OCI-M2 (cell line): ENCODE data around the gene TMEM35B.
"Not testable (repeated sequence)": the region's sequence is repeated elsewhere in the genome, so short reads cannot be mapped to it uniquely, and the experiment has no call there.

Experiments used
- DNase-seq: peaks from one replicate; lab custom pipeline; 2025; ENCODE audit not compliant: unreplicated experiment; lab: John Stamatoyannopoulos, UW

Gene TMEM35B

DNA sequence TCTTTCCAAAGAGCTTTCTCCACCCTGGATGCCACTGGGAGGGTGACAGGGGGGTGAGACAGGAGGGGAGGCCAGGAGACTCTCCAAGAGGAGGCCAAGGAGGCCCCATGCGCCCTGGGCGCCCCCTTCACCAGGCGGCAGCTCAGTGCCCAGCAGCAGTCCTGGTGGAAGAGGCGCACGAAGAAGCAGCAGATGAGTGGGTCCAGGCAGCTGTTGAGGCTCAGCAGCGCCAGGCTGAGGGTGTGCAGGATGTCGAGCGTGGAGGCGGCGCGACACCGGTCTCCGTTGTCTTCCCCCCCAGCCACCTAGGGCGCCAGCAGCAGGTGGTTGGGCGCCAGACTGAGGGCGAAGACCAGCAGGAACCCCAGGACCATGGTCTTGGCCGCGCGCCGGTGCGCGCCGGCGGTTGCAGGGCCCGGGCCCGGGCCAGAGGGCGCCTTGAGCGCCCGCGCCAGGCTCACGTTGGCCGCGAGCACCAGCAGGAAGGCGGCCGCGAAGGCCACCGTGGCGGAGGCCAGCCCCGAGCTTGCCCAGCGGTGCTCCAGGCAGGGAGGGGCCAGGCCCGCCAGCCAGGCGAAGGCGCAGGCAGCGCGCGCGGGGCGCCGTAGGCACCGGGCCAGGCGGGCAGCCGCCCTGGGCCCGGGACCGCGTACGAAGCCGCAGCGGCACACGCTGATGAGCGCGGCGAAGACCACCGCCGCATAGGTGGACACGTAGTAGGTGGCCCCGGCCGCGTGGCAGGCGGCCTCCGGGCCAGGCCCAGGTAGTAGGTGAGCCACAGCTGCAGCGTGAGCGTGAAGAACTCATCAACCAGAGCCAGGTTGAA, 8.6 kb downstream of the TMEM35B start:
- no peak for DNase-seq

DNA sequence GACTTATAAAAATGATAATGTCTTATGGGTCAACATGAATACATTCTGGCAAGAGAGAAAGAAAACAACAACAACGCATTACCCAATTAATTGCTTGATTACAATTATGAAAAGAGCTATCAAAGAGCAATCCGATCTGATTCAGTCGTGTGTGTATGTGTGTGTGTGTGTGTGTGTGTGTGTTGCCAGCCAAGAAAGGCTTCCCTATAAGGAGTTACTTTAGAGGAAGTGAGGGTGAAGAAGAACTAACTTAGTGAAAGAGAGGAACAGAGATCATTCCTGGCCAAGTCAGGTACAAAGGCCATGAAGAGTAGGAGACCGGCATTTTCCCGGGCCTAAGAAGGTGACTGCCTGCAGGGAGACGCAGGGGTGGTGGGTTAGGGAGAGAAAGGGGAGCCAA, 9.4 kb downstream of the TMEM35B start:
- DNase-seq, result no peak

DNA sequence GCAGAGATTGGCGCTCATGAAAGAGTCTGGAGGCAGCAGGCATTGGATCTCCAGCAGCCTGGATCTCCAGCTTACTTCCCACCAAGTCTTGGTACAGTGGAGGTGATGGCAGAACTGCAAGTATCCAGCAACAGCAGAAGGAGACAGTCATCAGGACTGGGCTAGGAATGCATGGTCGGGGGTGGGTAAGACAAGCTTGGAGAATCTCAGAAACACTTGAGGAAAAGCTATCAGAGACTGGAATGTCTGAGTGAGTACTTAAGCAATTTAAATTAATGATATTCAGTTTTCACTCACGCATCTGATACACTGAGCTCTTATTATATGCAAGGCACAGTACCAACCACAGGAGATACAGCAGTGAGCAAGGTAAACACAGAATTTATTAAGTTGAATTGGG, 9.8 kb downstream of the TMEM35B start:
- DNase-seq, result no peak

DNA sequence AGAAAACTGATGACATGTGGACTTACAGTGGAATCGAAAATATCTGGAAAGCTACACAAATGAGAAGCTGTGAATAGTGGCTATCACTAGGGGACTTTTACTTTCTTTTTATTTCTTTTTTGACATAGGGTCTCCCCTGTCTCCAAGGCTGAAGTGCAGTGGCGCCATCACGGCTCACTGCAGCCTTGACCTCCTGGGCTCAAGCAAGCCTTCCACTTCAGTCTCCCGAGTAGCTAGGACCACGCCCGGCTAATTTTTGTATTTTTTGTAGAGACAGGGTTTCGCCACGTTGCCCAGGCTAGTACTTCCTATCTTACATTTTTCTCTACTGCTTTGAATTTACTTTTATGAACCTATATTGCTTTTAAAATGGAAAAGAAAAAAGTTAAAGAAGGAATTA, 10.5 kb downstream of the TMEM35B start:
- DNase-seq, result no peak

DNA sequence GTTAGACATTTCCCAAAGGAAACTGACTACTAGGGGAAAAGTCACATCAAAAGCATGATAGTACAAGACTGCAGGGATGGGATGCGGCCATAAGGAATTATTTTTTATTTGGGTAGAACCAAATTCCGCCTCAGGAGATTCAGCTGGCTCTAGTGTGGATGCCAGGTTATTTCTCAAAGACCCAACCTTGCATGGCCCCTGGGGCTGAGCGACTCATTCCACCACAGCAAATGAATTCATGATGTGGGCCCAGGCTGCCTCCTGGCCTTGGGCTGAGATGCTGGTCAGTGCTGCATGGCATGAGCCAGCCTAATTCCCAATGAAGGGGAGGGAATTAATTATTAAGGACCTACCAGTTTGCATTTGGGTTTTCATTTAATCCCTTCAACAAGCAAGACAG, 11.8 kb downstream of the TMEM35B start:
- DNase-seq, result no peak

DNA sequence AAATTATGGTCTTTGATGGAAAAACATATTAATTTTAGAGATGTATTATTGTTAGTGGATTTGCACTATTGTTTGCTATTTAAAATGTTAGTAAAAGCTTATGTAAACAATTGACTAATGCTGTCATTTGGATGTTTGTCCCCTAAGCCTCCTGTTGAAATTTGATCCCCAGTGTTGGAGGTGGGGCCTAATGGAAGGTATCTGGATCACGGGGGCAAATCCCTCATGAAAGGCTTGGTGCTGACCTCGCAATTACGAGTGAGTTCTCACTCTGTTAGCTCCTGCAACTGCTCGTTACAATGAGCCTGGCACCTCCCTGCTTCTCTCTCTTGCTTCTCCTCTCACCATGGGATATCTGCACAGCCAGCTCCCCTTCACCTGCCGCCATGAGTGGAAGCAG, 14.3 kb downstream of the TMEM35B start:
- no peak for DNase-seq

DNA sequence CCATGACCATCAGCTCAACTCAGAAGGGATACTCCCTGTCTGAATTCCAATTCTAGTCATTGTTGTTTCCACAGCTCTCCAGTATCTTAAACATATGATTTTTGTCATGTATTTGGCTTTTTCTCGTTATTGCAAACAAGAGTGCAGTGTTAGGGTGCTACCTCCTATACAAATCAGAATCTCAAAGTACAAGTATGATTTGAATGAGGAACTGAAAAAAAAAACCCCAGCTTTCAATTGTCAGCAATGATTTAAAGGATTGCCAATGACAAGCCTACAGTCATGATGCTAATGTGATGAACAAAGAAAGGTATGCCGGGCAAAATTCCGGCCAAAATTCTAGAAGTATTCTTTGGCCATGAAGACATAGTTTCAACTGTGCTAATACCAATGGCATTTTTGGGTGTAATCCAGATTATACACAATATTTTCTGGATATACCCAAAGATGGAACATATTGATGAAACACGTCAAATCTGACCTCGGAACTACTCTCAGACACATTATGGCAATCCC, 14.9 kb downstream of the TMEM35B start:
- DNase-seq, result no peak

DNA sequence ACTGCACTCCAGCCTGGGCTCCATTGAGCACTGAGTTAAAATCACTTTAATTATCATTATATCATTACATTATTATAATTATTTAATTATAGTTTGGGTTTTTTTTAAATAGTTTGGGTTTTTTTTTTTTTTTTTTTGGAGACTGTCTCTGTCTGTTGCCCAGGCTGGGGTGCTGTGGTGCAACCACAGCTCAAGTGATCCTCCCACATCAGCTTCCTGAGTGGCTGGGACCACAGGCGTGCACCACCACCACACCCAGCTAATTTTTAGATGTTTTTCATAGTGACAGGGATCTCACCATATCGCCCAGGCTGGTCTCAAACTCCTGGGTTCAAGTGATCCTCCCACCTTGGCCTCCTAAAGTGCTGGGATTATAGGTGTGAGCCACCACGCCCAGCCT, 16.9 kb downstream of the TMEM35B start:
- DNase-seq, result not testable (repeated sequence)

DNA sequence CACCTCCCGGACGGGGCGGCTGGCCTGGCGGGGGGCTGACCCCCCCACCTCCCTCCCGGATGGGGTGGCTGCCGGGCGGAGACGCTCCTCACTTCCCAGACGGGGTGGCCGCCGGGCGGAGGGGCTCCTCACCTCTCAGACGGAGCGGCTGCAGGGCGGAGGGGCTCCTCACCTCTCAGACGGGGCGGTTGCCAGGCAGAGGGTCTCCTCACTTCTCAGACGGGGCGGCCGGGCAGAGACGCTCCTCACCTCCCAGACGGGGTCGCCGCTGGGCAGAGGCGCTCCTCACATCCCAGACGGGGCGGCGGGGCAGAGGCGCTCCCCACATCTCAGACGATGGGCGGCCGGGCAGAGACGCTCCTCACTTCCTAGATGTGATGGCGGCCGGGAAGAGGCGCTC, 17.5 kb downstream of the TMEM35B start:
- DNase-seq, result not testable (repeated sequence)

DNA sequence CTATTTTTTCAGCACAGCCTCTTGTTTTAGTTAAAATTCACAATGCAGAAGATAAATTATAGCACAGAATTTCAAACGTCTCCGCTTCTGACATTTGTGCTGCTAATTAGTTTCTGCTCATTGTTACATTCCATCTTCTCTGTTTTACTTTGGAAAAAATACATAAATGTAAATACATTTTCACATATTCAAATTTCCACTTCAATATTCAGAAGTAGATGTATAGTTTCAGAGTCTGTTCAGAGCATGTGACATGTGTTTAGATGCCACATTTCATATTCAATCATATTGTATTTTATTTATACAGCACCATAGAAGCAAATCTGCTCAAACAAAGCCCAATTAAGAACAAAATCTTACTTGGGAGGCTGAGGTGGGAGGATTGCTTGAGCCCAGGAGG, 19.6 kb downstream of the TMEM35B start:
- no peak for DNase-seq

DNA sequence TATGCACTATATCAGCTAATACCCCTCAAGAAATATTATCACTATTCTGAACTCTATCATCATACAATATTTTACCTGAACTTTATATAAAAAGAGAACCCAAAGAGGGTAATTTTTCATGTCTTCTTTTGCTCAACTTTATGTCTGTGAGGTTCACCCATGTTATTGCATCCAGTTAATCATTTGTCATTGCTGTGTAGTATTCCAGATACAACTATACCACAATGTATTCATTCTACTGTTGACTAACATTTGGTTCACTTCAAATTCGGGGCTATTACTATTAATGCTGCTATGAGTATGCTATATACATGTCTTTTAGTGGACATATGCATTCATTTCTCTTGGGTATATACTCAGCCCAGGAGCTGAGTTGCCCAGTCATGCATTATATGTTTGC, 34.7 kb downstream of the TMEM35B start:
- no peak for DNase-seq

DNA sequence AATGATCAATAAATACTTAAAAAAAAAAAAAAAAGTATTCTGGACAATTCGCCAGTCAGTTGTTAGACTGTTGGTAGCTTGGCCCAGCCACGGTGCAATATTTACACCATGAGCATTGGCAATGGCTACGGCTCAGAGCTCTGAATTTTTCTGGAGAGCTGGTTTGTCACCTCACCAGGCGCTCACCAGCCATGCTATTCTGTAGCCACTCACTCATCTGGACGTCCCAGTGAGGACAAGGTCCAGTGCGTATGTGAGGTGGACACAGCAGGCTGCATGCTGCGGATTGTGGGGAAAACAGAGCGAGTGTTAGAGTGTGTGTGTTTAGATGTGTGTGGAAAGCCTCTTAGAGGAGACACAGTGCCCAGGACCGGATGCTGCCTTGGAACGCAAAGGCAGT, 36.4 kb downstream of the TMEM35B start:
- not testable (repeated sequence) for DNase-seq

DNA sequence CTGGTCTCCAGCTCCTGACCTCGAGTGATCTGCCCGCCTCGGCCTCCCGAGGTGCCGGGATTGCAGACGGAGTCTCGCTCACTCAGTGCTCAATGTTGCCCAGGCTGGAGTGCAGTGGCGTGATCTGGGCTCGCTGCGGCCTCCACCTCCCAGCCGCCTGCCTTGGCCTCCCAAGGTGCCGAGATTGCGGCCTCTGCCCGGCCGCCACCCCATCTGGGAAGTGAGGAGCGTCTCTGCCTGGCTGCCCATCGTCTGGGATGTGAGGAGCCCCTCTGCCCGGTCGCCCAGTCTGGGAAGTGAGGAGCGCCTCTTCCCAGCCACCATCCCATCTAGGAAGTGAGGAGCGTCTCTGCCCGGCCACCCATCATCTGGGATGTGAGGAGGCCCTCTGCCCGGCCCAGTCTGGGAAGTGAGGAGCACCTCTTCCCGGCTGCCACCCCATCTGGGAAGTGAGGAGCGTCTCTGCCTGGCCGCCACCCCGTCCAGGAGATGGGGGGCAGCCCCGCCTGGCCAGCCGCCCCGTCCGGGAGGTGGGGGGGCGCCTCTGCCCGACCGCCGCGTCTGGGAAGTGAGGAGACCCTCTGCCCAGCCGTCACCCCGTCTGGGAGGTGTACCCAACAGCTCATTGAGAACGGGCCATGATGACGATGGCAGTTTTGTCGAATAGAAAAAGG, 37.4 kb downstream of the TMEM35B start:
- not testable (repeated sequence) for DNase-seq

DNA sequence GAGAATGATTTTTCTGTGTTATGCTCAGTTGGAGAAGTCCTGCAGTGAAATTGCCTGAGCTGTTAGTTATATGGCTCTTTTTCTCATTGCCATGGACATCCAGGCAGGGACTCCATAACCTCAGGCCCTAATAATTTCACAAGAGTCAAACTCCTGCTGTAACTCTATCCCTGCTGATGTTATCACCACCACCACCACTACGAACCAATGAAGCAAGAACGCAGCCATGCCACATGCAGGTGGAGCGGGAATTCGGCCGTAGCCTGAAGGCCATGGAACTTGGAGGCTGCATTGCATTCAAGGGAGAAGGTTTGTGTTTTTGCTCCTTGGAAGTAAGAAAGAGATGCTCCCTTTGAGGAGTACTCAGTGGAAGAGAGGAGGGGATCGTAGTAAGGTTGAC, 38.9 kb downstream of the TMEM35B start:
- no peak for DNase-seq

DNA sequence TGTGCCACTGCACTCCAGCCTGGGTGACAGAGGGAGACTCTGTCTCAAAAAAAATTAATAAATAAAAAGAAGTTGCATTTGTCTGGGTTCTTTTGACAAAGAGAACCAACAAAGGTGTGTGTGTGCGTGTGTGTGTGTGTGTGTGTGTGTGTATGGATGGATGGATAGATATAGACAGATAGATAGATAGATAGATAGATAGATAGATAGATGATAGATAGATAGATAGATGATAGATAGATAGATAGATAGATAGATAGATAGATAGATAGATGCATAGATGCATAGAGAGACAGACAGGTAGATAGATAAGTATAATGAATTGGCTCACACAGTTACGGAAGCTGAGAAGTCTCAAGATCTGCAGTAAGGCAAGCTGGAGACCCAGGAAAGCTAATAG, 43.3 kb downstream of the TMEM35B start:
- not testable (repeated sequence) for DNase-seq
